Neural progenitor cell (in vitro differentiated cells): ENCODE measurements around the gene OLFM4. TPM values are rescaled to one million over a fixed set of nuclear protein-coding genes. Genes with fewer than 3 reads are reported as not detected.

ENCODE experiments used
- DNase-seq: peaks from one replicate; pipeline ENCODE4 v3.0.0-alpha.2; 2016; ENCODE audit warnings: low spot score
- H2AFZ ChIP-seq: fragments of 200-600 bp; sonication (generic); replicated peaks from 2 replicates; pipeline ENCODE4 v1.6.1; 2016; ENCODE audit warnings: antibody characterized with exemption
- H3F3A ChIP-seq: fragments of 200-600 bp; sonication (generic); 2 replicates; pipeline ENCODE4 v1.6.1; 2016; ENCODE audit warnings: antibody characterized with exemption, low read depth
- H3K27ac ChIP-seq: fragments of 200-600 bp; sonication (generic); 2 replicates; pipeline ENCODE4 v1.5.1; 2016; ENCODE audit warnings: mild to moderate bottlenecking
- H3K27me3 ChIP-seq: fragments of 200-600 bp; sonication (generic); 2 replicates; pipeline ENCODE4 v1.6.1; 2016; ENCODE audit warnings: mild to moderate bottlenecking, moderate library complexity
- H3K36me3 ChIP-seq: fragments of 200-600 bp; sonication (generic); 2 replicates; pipeline ENCODE4 v1.5.1; 2016
- H3K4me1 ChIP-seq: fragments of 200-600 bp; sonication (generic); 2 replicates; pipeline ENCODE4 v1.6.1; 2016; ENCODE audit warnings: mixed run types
- H3K4me2 ChIP-seq: fragments of 200-600 bp; sonication (generic); 2 replicates; pipeline ENCODE4 v1.6.1; 2016
- H3K4me3 ChIP-seq: fragments of 200-600 bp; sonication (generic); 2 replicates; pipeline ENCODE4 v1.5.1; 2016
- H3K79me2 ChIP-seq: fragments of 200-600 bp; sonication (generic); 2 replicates; pipeline ENCODE4 v1.6.1; 2016; ENCODE audit warnings: low read depth
- H3K9ac ChIP-seq: fragments of 200-600 bp; sonication (generic); 2 replicates; pipeline ENCODE4 v1.6.1; 2016
- H3K9me3 ChIP-seq: fragments of 200-600 bp; sonication (generic); 2 replicates; pipeline ENCODE4 v1.5.1; 2016; ENCODE audit warnings: low read depth
- H4K20me1 ChIP-seq: fragments of 200-600 bp; sonication (generic); 2 replicates; pipeline ENCODE4 v1.6.1; 2016; ENCODE audit warnings: low read depth
- H3K27ac Mint-ChIP-seq: 3 replicates; pipeline ENCODE4 v1.8.0; 2021; ENCODE audit warnings: mixed read lengths
- H3K27me3 Mint-ChIP-seq: 2 replicates; pipeline ENCODE4 v1.8.0; 2022; ENCODE audit warnings: low read depth, mild to moderate bottlenecking, inconsistent platforms, moderate library complexity, mixed read lengths; ENCODE audit not compliant: insufficient read depth
- H3K36me3 Mint-ChIP-seq: 3 replicates; pipeline ENCODE4 v1.8.0; 2021; ENCODE audit warnings: mixed read lengths
- H3K4me1 Mint-ChIP-seq: 3 replicates; pipeline ENCODE4 v1.8.0; 2021; ENCODE audit warnings: mixed read lengths
- H3K4me3 Mint-ChIP-seq: 3 replicates; pipeline ENCODE4 v1.8.0; 2021; ENCODE audit warnings: mild to moderate bottlenecking, moderate library complexity, mixed read lengths
- H3K9me3 Mint-ChIP-seq: 3 replicates; pipeline ENCODE4 v1.8.0; 2020; ENCODE audit warnings: mixed read lengths
- CTCF ChIP-seq: fragments of 200-600 bp; sonication (generic); IDR thresholded peaks from 2 replicates; pipeline ENCODE4 v1.5.1; 2017; ENCODE audit warnings: antibody characterized with exemption, mild to moderate bottlenecking
- EZH2 ChIP-seq: fragments of 200-600 bp; sonication (generic); IDR thresholded peaks from 2 replicates; pipeline ENCODE4 v1.6.1; 2017; ENCODE audit warnings: antibody characterized with exemption, mild to moderate bottlenecking, moderate library complexity
- EZH2phosphoT487 ChIP-seq: fragments of 200-600 bp; sonication (generic); IDR thresholded peaks from 2 replicates; pipeline ENCODE4 v1.6.1; 2017; ENCODE audit warnings: antibody characterized with exemption
- total RNA-seq: library from RNA; depleted of rRNA; stranded (reverse); fragments of >200 nt; gene quantifications from 2 replicates; pipeline ENCODE4 v1.2.3, GENCODE V29; 2015; ENCODE audit warnings: low replicate concordance

OLFM4 gene
- total RNA-seq, 1 donor from 2014 or later: not detected

- Histone ChIP-seq H3K27ac (no peak overlapping the region), H4K20me1 (no peaks in the 10 kb centered on the region), H2AFZ (no peak overlapping the region), H3K4me3 (no peak overlapping the region), H3K9me3 (no peaks in the 10 kb centered on the region), H3F3A (no peaks in the 10 kb centered on the region), H3K36me3 (no peaks in the 10 kb centered on the region), H3K4me1 (peaks cover 6% of the 10 kb centered on the region), H3K9ac (no peak overlapping the region), H3K27me3 (no peaks in the 10 kb centered on the region), H3K4me2 (no peak overlapping the region), H3K79me2 (no peaks in the 10 kb centered on the region)
- Mint-ChIP-seq H3K36me3 (no peaks in the 10 kb centered on the region), H3K4me3 (no peak overlapping the region), H3K27me3 (peaks cover 4% of the 10 kb centered on the region), H3K9me3 (no peaks in the 10 kb centered on the region), H3K4me1 (peaks cover 9% of the 10 kb centered on the region), H3K27ac (no peak overlapping the region)
- TF ChIP-seq EZH2 (no peak), CTCF (peak; percentile 24), EZH2phosphoT487 (no peak)
- DNase-seq: peak; percentile 16
Measured at GRCh38 chr13:53004573-53004972, 24.0 kb upstream of the OLFM4 start.

- no peaks in the 10 kb centered on the region for H3K79me2 ChIP-seq
- DNase-seq: no peak
- H3K27me3 Mint-ChIP-seq: peaks cover 7% of the 10 kb centered on the region
- no peak overlapping the region for H3K27ac Mint-ChIP-seq
- no peak overlapping the region for H3K4me2 ChIP-seq
- H3K4me3 Mint-ChIP-seq: no peak overlapping the region
- TF ChIP-seq CTCF (no peak), EZH2 (no peak), EZH2phosphoT487 (no peak)
- no peaks in the 10 kb centered on the region for H4K20me1 ChIP-seq
- H3K4me3 ChIP-seq: no peak overlapping the region
- no peaks in the 10 kb centered on the region for H3K9me3 Mint-ChIP-seq
- H3F3A ChIP-seq: no peaks in the 10 kb centered on the region
- H3K9ac ChIP-seq: no peak overlapping the region
- peaks cover 9% of the 10 kb centered on the region for H3K4me1 Mint-ChIP-seq
- H3K36me3 ChIP-seq: no peaks in the 10 kb centered on the region
- no peaks in the 10 kb centered on the region for H3K9me3 ChIP-seq
- H3K4me1 ChIP-seq: peaks cover 6% of the 10 kb centered on the region
- no peak overlapping the region for H3K27ac ChIP-seq
- H3K27me3 ChIP-seq: no peaks in the 10 kb centered on the region
- peak overlapping the region; percentile 63 for H2AFZ ChIP-seq
- H3K36me3 Mint-ChIP-seq: no peaks in the 10 kb centered on the region
Measured at GRCh38 chr13:53005626-53006025, 23.0 kb upstream of the OLFM4 start.

GRCh38 chr13:53007872-53008271 lies 20.7 kb upstream of the OLFM4 start:
- H4K20me1 ChIP-seq: no peaks in the 10 kb centered on the region
- Mint-ChIP-seq H3K27ac (peak overlapping the region; percentile 5), H3K9me3 (no peaks in the 10 kb centered on the region), H3K4me1 (peaks cover 9% of the 10 kb centered on the region), H3K27me3 (peaks cover 9% of the 10 kb centered on the region), H3K4me3 (no peak overlapping the region), H3K36me3 (no peaks in the 10 kb centered on the region)
- H3K9ac ChIP-seq: no peak overlapping the region
- H3K9me3 ChIP-seq: no peaks in the 10 kb centered on the region
- no peaks in the 10 kb centered on the region for H3K27me3 ChIP-seq
- no peak overlapping the region for H3K4me2 ChIP-seq
- no peaks in the 10 kb centered on the region for H3K79me2 ChIP-seq
- no peaks in the 10 kb centered on the region for H3K36me3 ChIP-seq
- TF ChIP-seq EZH2: no peak
- no peak for TF ChIP-seq CTCF
- TF ChIP-seq EZH2phosphoT487: no peak
- no peak overlapping the region for H3K4me3 ChIP-seq
- no peak overlapping the region for H3K27ac ChIP-seq
- no peak for DNase-seq
- peaks cover 5% of the 10 kb centered on the region for H3F3A ChIP-seq
- H3K4me1 ChIP-seq: peaks cover 6% of the 10 kb centered on the region
- no peak overlapping the region for H2AFZ ChIP-seq
